ENCODE measurements around the gene LGR4. TPM values are rescaled to one million over a fixed set of nuclear protein-coding genes. Genes with fewer than 3 reads are reported as not detected.

LGR4 gene
- total RNA-seq, 4 donors from 2014 or later: 29.7 to 134 (median 119) TPM

DNA sequence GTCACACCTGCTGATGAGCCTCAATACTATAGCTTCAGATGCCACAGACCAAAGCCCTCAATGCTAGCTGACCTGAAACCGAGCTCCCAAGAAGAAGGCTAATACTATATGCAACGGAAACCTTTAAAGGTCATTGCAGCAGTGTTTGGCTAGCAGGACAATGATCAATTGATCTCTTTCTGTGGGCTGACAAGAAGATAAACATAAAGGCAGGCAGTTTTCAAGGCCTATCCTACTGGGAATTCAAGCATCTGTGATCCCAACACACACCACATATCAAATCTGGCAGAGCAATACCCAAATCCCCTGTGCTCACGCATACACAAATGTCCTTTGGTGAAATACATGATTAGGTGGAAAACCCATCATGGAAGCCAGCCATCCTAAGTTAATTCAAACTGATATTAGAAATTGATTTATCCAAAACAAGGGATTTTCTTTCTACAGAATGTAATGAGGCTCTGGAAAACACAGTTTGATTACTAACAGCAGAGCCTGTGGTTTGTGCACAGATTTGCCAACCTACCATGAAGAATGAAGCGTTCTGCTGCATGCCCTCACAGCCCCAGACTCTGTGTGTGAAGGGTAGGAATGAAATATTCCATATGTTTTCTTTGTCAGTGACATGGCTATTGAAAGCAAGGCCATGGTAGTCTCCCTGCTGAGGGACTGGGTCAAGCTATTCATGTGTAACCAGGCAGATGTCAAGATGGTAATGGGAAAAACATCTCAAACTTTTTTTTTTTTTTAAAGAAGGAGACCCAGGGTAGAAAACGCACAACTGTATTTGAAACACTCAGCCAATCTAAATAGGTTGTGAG, 12.2 kb downstream of the LGR4 start:
- Histone ChIP-seq H3K36me3 (no peaks in the 10 kb centered on the region), H3K9me3 (no peaks in the 10 kb centered on the region), H3K4me1 (peaks cover 0 to 14% (median 0%) of the 10 kb centered on the region in 4 donors), H3K27ac (no peak overlapping the region), H3K27me3 (no peaks in the 10 kb centered on the region), H3K4me3 (no peak overlapping the region)
- no peak for TF ChIP-seq POLR2A (IDR thresholded peaks at IDR 0.05)
- no peak for TF ChIP-seq CTCF (IDR thresholded peaks at IDR 0.05)
- no peak for DNase-seq

DNA sequence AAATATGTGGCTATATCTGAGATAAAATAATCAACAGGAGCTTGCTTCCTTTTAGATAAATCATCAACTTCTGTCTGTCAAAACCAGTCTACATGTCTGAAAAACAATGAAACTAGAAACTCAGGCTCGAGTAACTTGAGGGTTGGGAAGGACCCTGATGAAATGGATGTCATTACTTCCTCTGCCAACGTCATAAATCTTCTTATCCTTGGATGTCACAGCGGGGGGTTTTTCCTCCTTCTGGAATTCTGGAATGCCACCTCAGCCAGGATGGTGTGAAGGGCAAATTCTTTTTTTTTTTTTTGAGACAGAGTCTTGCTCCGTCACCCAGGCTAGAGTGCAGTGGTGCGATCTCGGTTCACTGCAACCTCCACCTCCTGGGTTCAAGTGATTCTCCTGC, 13.4 kb downstream of the LGR4 start:
- Histone ChIP-seq H3K36me3 (no peaks in the 10 kb centered on the region), H3K27me3 (no peaks in the 10 kb centered on the region), H3K27ac (no peak overlapping the region), H3K4me3 (no peak overlapping the region), H3K4me1 (peaks cover 0 to 10% (median 0%) of the 10 kb centered on the region in 4 donors), H3K9me3 (no peaks in the 10 kb centered on the region)
- DNase-seq: no peak
- no peak for TF ChIP-seq POLR2A (IDR thresholded peaks at IDR 0.05)
- TF ChIP-seq CTCF (IDR thresholded peaks at IDR 0.05): no peak

DNA sequence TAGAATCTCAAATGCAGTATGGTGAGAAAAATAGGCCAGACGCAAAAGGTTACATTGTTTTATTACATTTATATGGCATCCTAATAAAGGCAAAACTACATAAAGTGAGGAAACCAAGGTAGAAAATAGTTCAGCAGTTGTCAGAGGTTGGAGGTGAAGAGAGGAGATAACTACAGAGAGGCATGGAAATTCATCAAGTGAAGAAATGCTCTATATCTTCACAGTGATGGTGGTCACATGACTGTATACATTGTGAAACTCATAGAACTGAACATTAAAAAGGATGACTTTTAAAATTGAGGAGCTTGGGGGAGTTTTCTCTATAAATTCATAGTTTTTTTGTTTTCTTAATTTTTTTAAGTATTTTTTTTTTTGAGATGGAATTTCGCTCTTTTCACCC, 14.4 kb downstream of the LGR4 start:
- no peaks in the 10 kb centered on the region for H3K27me3 ChIP-seq
- H3K27ac ChIP-seq: no peak overlapping the region
- H3K9me3 ChIP-seq: no peaks in the 10 kb centered on the region
- TF ChIP-seq CTCF (IDR thresholded peaks at IDR 0.05) (no peak), POLR2A (IDR thresholded peaks at IDR 0.05) (no peak)
- H3K4me1 ChIP-seq: peaks cover 0 to 10% (median 0%) of the 10 kb centered on the region in 4 donors
- DNase-seq: no peak
- H3K4me3 ChIP-seq: no peak overlapping the region
- no peaks in the 10 kb centered on the region for H3K36me3 ChIP-seq

DNA sequence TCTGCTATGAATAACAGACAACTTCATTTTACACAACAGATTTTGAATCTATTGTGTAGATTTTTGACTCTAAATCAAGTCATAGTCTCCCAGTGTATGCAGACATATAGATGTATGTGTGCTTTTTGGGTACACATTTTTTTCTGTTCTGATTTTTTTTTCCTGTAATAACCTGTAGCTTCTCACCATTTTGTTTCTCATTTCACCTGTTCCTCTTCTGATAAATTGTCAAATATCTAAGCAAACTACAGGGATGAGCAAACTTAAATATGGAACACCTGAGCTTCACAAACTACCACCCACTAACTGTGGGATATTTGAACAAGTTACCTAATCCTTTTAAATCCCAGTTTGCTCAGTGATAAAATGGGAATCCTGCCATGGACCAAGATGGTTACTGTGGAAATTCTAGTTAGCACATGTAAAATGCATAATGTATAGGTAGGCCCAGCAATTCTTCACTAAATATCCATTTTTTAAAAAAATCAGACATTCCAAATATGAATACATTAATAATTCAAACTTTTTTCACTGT, 15.7 kb downstream of the LGR4 start:
- Histone ChIP-seq H3K9me3 (no peaks in the 10 kb centered on the region), H3K4me3 (no peak overlapping the region), H3K27me3 (no peaks in the 10 kb centered on the region), H3K4me1 (peaks cover 0 to 10% (median 0%) of the 10 kb centered on the region in 4 donors), H3K27ac (no peak overlapping the region), H3K36me3 (no peaks in the 10 kb centered on the region)
- DNase-seq: no peak
- TF ChIP-seq CTCF (IDR thresholded peaks at IDR 0.05) (no peak), POLR2A (IDR thresholded peaks at IDR 0.05) (no peak)

DNA sequence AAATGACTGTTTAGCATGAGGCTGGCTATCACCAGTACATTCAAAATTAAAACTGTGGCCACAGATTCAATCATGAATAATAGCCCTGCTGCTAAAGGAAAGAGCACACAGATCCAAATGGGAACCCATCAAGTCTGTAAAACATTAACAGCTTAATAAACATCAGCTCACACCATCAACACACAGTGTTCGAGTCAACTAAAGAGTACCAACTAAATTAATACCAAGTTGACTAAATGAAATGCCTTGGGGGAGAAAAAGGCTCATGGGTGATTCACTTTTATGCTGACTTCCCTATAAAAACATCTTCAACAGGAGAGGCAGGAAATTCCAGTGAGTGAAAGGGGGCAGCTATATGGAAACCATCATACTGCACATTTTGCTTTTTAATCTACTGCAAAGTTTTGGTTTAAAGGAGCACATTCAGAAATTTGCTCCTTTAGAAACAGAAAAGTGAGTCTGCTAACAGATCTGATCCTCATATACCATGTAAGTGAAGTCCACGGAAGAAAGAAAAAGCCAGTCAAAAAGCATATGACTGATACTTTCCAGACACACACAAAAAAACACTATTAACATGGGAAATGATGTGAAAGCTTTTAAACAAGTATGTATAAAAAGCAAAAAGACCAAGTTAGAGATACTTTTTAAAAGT, 16.3 kb downstream of the LGR4 start:
- Histone ChIP-seq H3K4me1 (peaks cover 0 to 14% (median 0%) of the 10 kb centered on the region in 4 donors), H3K27me3 (no peaks in the 10 kb centered on the region), H3K9me3 (no peaks in the 10 kb centered on the region), H3K4me3 (no peak overlapping the region), H3K27ac (no peak overlapping the region), H3K36me3 (no peaks in the 10 kb centered on the region)
- DNase-seq: no peak
- TF ChIP-seq CTCF (IDR thresholded peaks at IDR 0.05) (no peak), POLR2A (IDR thresholded peaks at IDR 0.05) (no peak)

Data from Peyer's patch (tissue), 4 donors.